NCI-H2227 (cell line): ENCODE measurements around the gene PTPN5.

Experiments
- DNase-seq: peaks from one replicate; lab custom pipeline; 2025; ENCODE audit not compliant: unreplicated experiment; lab: John Stamatoyannopoulos, UW

The PTPN5 gene

GRCh38 chr11:18713646-18714442 is 77.8 kb downstream of the PTPN5 start:
- no peak for DNase-seq

GRCh38 chr11:18710545-18710944 is 81.1 kb downstream of the PTPN5 start:
- DNase-seq: no peak

- no peak for DNase-seq
Observed at GRCh38 chr11:18709414-18709813, 82.2 kb downstream of the PTPN5 start.

- DNase-seq: no peak
Observed at GRCh38 chr11:18707811-18708340, 83.7 kb downstream of the PTPN5 start.

GRCh38 chr11:18706330-18707243 is 85.0 kb downstream of the PTPN5 start:
- peak; percentile 61 for DNase-seq

GRCh38 chr11:18705651-18706281 is 85.8 kb downstream of the PTPN5 start:
- peak; percentile 57 for DNase-seq

- DNase-seq: no peak
Observed at GRCh38 chr11:18704698-18705097, 86.9 kb downstream of the PTPN5 start.

- DNase-seq: no peak
Observed at GRCh38 chr11:18704045-18704645, 87.5 kb downstream of the PTPN5 start.

- no peak for DNase-seq
Observed at GRCh38 chr11:18703001-18703763, 88.4 kb downstream of the PTPN5 start.

- no peak for DNase-seq
Observed at GRCh38 chr11:18701614-18702216, 89.9 kb downstream of the PTPN5 start.

GRCh38 chr11:18700872-18701271 is 90.7 kb downstream of the PTPN5 start:
- DNase-seq: no peak

- DNase-seq: no peak
Observed at GRCh38 chr11:18700375-18700774, 91.2 kb downstream of the PTPN5 start.

- DNase-seq: no peak
Observed at GRCh38 chr11:18699848-18700261, 91.7 kb downstream of the PTPN5 start.

- no peak for DNase-seq
Observed at GRCh38 chr11:18699269-18699596, 92.4 kb downstream of the PTPN5 start.

- DNase-seq: peak; percentile 95
Observed at GRCh38 chr11:18698341-18699268, 93.0 kb downstream of the PTPN5 start, which contains the start of gene TMEM86A. TSS of gene TMEM86A (plus strand) at chr11:18698779. CDS start at chr11:18698887, 108 bp downstream.

- DNase-seq: no peak
Observed at GRCh38 chr11:18697576-18697975, 94.0 kb downstream of the PTPN5 start.

- no peak for DNase-seq
Observed at GRCh38 chr11:18696638-18697225, 94.9 kb downstream of the PTPN5 start.
